NCI-H2196 treated with DMSO at 0.1 percent for 48 hours (cell line): ENCODE results near the gene CIART.
"Not testable (repeated sequence)": the region's sequence is repeated elsewhere in the genome, so short reads cannot be mapped to it uniquely, and the experiment has no call there.

Experiments
- DNase-seq: peaks from one replicate; lab custom pipeline; 2025; ENCODE audit not compliant: unreplicated experiment; lab: John Stamatoyannopoulos, UW

The CIART gene

GRCh38 chr1:150302338-150302737 is 20.0 kb downstream of the CIART start:
- DNase-seq, result no peak

DNA sequence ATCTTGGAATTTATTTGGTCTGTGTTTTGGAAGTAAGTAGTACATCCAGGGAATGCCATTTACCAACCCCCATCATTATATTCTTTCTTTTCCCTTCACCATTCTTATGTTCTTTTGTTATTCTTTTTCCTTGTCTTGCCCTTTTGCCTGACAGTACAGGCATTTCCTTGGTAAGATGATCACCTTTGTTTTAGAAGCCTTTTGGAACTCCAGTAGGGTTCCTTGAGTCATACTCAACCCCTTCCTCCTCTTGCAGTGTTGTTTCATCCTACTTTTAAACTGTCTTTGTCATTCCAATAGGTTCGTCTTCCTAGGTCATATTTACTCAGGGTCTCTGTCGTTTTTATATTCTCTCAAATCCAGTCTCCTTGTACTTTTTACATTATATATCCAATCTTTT is 20.5 kb downstream of the CIART start:
- no peak for DNase-seq

- DNase-seq, result not testable (repeated sequence)
Observed at GRCh38 chr1:150308585-150308984, 26.2 kb downstream of the CIART start.

- DNase-seq, result peak; percentile 71
Observed at GRCh38 chr1:150309758-150310508, 27.6 kb downstream of the CIART start.

GRCh38 chr1:150311762-150312161 is 29.4 kb downstream of the CIART start:
- no peak for DNase-seq

- not testable (repeated sequence) for DNase-seq
Observed at GRCh38 chr1:150314691-150315090, 32.3 kb downstream of the CIART start.

- DNase-seq, result no peak
Observed at GRCh38 chr1:150320667-150320978, 38.3 kb downstream of the CIART start.

GRCh38 chr1:150321826-150322166 is 39.4 kb downstream of the CIART start:
- DNase-seq, result no peak

DNA sequence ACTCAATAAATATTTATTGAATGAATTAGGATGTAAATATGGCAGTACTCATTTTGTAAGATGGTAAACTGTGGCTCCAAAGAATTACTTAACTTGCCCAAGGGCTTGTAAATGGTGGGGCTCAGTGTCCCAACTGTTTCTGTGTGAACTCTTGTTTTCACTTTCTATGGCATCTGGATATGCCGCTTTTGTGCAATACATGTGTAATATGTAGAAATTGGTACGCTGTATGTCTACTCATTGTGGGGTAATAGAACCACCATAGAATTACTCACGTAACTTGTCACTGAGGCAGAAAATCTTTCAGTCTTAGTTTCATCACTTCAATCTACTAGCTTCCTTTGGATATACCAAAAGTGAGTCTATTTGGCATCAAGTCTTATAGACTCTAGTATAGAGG is 40.0 kb downstream of the CIART start:
- DNase-seq, result no peak

- DNase-seq, result no peak
Observed at GRCh38 chr1:150332651-150333290, 50.4 kb downstream of the CIART start.
